T-helper 1 cell treated with Interleukin-12 subunit alpha and Interleukin-12 subunit beta and Interleukin-4 antibody, amounts not matched to agents 30 ng/mL and 1 ng/mL, for 36 hours (primary cell): ENCODE measurements around the gene TMEM134. TPM values are rescaled to one million over a fixed set of nuclear protein-coding genes. Genes with fewer than 3 reads are reported as not detected.
"Not testable (repeated sequence)": the region's sequence is repeated elsewhere in the genome, so short reads cannot be mapped to it uniquely, and the experiment has no call there.

Experiments used
- intact Hi-C: fragments of 100-400 bp; cut with micrococcal nuclease; formaldehyde crosslinking; loops from one replicate; pipeline ENCODE4 v1.15.1; 2024
- total RNA-seq: library from RNA; stranded (reverse); gene quantifications from 2 replicates; pipeline ENCODE4 v1.2.3, GENCODE V29; 2022

TMEM134 gene
- total RNA-seq, 1 donor from 2014 or later: 43.9 TPM

DNA sequence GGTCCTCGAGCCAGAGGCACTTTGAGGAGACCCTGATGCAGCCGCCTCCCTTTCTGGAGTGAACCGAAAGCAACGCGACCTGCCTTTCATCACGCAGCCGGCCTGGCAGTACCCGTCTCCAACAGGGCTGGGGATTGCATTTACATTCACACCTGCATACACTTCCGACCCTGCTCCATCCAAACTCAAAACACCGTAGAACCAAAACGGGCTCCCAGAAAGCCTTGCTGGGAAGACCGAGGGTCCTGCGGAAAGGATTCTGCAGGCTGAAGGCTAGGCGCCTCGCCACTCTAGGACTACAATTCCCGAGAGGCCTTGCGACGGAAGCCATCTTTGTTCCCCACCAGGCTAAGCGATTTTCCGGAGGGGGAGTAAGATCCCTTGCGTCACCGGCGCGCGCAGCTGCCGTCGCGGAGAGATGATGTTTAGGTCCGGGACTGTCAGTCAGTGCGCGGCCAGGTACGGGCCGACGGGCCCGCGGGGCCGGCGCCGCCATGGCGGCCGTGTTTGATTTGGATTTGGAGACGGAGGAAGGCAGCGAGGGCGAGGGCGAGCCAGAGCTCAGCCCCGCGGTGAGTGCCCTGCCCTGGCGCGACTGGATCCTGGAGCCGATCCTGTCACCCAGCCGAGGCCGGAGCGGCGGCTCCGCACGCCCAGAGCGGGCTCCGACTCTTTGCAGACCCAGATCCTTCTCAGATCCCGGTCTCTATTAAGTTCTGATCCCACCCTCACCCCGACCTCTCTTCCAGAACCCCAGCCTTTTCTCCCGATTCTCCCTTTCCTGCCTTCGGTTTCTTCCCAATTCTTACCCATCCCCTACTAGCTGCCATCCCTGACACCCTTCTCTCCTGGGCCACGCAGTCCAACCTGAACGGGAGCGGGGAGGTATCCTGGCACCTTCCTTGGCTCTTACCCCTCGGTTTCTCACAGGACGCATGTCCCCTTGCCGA, 40.7 kb downstream of the TMEM134 start, which contains the start of gene RPS6KB2:
RPS6KB2 (plus strand) TSS at position 443 of the 950 bp plus-strand sequence; CDS start at position 495, 52 bp downstream.
- intact Hi-C loops: loop anchor here (1.0 kb wide), 7 partner anchors 8 to 80 kb away; partner anchors contain the start of genes CDK2AP2, POLD4 and TMEM134

DNA sequence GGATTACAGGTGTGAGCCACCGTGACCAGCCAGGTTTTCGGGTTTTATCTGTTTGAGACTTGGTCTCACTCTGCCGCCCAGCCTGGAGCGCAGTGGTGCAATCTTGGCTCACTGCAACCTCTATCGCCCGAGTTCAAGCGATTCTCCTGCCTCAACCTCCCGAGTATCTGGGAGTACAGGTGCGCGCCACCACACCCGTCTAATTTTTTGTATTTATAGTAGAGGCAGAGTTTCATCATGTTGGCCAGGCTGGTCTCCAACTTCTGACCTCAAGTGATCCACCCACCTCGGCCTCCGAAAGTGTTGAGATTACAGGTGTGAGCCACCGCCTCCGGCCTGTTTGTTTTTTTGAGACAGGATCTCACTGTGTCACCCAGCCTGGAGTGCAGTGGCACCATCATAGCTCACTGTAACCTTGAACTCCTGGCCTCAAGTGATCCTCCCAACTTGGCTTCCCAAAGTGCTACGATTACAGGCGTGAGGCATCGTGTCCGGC, 41.6 kb downstream of the TMEM134 start:
- intact Hi-C loops: not testable (repeated sequence)

DNA sequence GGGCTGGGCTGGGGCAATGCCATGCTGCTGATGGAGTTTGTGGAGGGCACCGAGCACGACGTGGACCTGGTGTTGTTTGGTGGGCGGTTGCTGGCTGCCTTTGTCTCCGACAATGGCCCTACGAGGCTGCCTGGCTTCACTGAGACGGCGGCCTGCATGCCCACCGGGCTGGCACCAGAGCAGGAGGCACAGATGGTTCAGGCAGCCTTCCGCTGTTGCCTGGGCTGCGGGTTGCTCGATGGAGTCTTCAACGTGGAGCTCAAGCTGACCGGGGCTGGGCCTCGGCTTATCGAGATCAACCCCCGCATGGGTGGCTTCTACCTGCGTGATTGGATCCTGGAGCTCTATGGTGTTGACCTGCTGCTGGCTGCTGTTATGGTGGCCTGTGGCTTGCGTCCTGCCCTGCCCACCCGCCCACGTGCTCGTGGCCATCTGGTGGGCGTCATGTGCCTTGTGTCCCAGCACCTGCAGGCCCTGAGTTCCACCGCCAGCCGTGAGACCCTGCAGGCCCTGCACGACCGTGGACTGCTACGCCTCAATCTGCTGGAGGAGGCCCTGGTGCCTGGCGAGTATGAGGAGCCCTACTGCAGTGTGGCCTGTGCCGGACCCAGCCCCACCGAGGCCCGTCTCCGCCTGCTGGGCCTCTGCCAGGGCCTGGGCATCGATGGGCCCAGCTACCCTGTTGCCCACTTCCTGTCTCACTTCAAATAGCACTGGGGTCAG, 45.0 kb downstream of the TMEM134 start:
- intact Hi-C loops: no loop called here

DNA sequence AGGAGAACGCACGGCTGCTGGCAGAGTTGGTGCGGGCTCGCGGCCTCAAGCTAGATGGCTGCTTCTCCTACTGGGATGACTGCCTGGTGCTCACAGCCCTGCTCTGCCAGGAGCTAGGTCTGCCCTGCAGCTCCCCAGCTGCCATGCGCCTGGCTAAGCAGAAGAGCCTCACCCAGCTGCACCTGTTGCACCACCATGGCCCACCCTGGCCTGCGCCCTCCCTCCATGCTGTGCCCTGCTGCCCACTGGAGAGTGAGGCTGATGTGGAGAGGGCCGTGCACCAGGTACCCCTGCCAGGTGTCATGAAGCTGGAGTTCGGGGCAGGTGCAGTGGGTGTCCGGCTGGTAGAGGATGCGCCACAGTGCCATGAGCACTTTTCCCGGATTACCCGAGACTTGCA, 45.6 kb downstream of the TMEM134 start:
- intact Hi-C loops: no loop called here

DNA sequence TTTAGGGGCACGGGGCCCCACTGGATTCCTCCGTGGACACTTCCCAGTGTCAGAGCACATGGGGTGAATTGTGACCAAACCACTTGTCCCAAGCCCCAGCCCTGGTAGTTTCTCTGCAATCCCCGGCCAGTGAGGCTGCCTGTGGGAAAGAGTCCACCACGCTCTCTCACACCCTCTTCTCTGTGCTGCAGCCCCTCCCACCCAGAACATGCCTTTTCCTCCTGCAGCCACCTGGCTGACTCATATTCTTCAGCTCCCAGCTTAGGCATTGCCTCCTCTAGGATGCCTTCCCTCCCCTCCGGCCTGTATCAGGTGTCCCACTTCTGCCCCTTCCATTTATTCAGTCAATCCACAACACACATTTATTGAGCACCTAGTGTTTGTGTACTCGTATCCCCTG, 46.2 kb downstream of the TMEM134 start:
- intact Hi-C loops: no loop called here

DNA sequence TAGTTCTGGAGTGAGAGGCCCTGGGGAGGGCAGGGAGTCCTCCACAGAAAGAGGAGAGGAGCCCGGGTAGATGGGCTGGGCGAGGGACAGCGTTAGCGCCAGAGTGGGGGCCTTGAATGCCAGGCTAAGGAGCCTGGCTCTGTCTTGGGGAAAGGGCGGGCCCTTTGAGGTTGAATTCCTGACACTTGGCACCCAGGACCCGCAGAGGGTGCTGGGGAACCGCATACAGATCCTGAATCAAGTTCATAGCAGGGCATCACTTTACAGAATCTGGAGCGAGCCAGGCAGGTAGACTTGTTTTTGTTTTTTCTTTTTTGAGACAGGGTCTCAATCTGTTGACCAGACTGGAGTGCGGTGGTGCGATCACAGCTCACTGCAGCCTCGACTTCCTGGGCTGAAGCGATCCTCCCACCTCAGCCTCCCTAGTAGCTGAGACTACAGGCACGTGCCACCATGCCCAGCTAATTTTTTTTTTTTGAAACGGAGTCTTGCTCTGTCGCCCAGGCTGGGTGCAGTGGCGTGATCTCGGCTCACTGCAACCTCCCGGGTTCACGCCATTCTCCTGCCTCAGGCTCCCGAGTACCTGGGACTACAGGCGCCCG, 47.5 kb downstream of the TMEM134 start:
- intact Hi-C loops: loop anchor here (1.0 kb wide), 4 partner anchors 18 to 87 kb away; partner anchors contain the start of genes AIP, CDK2AP2 and TMEM134

DNA sequence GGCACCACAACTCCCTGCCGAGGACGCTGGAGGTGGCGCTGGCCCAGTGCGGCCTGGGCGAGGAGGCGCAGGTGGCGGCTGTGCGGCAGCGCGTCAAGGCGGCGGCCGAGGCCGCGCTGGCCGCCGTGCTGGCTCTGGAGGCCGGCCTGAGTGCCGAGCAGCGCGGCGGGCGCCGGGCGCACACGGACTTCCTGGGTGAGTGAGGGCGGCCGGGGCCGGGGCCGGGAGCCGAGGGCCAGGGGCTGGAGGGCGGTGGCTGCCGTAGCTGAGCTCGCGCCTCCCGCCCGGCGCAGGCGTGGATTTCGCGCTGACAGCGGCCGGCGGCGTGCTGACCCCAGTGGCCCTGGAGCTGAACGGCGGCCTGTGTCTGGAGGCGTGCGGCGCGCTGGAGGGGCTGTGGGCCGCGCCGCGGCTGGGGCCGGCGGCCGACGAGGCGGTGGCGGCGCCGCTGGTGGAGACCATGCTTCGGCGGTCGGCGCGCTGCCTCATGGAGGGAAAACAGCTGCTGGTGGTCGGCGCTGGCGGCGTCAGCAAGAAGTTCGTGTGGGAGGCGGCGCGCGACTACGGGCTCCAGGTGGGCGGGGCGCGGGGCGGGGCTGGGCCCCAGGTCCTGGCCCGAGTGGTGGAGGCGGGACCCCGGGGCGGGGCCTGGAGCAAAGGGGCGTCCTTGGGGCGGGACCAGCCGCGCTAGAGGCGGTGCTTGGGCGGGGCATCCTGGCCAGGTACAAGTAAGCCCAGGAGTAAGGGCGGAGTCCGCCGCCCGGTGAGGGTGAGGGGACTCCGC, 48.2 kb downstream of the TMEM134 start:
- intact Hi-C loops: loop anchor here (1.0 kb wide), 4 partner anchors 18 to 87 kb away; partner anchors contain the start of genes AIP, CDK2AP2 and TMEM134

DNA sequence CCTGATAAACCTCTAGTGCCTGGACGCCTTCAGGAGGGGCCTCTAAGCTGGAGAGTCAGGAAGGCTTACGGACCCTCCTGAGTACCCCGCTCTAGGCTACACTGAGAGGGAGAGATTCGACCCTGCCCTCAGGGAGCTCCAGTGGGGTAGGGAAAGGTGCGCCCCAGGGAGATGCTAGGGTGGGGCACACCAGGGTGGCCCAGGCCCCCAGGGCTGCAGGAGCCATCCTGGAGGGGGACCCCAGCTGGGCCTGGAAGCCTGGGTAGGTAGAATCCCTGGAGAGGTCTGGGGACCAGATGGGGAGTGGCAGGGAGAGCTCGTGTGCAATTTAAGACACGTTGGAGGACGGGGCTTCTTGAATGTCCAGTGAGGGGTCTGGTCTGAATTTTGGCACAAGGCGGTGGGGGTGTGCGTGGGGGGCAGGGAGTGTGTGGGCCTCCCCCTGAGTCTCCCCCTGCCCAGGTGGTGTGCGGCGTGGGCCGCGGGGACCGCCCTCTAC, 48.9 kb downstream of the TMEM134 start:
- intact Hi-C loops: no loop called here

DNA sequence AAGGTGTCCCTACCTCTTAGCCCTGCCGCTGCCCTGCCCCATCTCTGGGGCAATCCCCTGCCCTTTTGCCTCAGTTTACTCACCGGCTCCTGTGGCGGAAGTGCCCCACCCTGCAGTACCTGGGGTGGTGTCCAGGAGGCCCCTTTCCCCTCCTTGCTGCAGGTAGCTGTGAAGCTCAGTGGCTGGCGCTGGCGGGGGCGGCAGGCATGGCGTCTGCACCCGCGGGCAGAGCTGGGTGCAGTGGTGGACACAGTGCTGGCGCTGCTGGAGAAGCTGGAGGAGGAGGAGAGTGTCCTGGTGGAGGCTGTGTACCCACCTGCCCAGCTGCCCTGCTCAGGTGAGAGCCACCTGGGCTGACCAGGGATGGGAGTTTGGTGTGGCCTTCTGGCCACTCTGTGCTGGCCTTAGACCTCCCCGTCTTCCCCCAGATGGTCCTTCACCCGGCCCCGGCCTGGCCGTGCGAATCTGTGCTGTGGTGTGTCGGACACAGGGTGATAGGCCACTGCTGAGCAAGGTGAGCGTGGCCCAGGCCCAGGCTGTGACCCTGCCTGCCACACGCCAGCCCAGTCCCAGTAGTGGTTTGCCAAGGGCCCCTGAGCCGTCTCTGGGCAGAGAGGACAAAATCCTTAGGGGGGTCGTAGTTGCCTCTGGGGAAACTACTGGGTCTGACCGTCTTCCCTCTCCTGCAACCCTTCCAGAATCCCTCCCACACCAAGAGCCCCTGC, 49.6 kb downstream of the TMEM134 start:
- intact Hi-C loops: no loop called here

DNA sequence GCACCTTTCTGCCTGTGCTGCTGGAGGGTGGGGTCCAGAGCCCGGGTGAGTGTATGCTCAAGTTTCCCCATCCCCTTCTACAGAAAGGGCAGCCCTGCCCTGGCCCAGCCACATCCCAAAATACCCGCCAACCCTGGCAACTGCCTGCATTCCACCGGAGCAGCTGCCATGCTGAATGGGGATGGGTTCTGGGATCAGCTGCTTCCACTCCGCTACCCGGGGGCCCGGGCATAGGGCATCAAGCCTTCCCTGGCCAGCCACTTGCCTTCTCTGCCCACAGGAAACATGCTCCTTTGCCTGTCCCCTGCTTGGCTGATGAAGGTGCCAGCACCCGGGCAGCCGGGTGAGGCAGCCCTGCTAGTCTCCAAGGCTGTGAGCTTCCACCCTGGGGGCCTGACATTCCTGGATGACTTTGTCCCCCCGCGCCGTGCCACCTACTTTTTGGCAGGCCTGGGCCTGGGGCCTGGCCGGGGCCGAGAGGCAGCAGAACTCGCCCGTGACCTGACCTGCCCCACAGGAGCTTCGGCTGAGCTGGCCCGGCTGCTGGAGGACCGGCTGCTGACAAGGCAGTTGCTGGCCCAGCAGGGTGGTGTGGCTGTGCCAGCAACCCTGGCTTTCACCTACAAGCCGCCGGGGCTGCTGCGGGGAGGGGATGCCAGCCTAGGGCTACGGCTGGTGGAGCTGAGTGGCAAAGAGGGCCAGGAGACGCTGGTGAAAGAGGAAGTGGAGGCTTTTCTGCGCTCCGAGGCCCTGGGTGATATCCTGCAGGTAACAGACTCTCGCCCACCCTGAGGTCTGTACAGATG, 50.4 kb downstream of the TMEM134 start:
- intact Hi-C loops: no loop called here

DNA sequence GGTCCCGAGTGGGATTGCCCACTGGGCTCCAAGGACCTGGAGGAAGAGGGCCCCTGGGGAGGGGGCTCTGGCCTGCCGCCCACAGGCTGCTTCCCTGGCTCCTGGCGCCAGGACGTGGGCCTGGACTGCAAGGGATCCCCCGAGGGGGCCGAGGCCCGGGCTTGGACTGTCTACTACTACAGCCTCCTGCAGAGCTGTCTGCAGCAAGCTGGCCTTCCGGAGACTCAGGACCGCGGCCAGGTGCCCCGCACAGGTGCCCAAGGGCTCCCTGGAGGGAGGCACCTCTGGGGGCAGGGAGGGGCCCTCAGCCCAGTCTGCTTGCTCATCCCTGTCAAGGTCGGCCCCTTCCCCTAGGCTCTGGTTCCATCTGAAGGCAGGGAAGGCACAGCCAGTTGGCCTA, 51.6 kb downstream of the TMEM134 start:
- intact Hi-C loops: no loop called here

DNA sequence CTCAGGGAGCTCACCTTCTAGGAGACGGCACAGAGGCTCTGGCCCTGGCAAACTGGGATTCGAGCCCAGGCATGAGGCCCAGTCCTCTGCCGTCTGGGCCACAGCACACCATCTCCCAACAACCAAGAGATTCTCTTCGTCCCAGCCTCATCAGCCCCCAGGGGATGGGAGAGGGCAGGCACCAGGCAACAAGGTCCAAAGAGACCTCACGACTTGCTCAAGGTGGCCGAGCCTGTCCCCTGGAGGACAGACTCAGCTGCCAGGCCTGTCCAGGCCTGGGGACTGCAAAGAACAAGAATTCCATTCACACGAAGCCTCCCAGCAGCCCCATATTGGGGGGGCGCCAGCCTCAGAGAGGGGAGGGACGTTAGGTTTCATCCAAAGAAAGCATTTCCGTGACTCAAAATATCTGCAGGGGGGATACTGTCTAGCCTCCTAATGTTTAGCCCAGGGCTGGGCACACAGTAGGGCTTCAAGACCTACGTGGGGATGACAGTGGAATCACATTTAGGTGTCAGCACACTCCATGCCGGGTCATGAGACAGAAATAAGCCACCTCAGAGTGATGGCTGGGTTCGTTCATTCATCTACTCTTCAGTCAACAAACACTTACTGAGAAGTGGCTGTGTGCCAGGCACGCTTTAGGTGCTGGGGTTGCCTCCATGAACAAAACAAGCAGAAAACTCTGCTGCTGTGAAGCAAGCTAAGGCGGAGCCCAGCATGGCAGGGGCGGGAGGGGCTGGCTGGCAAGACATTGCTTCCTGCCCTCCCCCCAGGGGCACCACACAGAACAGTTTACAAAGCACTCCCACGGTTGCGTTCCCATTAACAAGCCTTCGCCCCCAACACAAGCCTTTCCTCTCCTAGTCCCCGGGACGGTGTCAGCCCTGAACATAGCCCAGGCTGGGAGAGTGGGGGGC, 52.4 kb downstream of the TMEM134 start:
- intact Hi-C loops: no loop called here

DNA sequence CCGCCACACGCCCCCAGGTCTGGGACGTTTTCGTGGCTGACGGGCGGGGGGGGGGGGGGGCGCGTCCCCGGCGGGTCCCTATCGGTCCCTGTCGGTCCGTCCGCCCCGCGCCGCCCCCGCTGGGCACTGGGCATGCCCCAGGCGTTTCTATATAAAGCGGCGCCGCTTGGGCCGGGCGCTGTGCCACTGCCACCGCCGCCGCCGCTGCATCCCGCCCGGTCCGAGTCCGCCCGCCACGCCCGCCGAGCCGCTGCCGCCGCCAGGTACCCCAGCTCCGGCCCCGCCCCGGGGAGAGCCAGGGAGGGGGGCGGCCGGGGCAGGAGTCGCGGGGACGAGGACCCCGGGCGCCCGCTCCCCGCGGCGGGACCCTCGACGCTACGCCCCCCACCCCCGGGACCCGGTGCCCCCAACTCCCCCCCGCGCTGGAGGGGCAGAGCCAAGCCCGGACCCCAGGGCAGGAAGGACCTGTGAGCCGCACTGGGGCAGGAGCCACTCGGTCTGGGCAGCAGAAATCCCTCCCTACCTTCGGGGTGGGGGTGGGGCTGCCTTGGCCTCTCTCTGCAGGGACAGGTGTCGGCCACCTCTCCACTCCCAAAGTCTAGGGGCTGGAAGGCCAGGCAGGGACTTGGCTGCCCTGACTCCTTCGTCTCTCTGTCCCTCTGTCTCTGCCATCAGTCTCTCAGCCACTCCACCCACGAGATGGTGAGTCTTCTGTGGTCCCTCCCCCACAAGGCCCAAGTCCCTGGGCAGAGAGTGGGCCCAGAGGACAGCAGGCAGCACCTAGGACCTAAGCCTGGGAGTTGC, 53.3 kb downstream of the TMEM134 start, which contains the start of gene CARNS1:
CARNS1 (plus strand) TSS at position 178 of the 804 bp plus-strand sequence; CDS start at position 700, 522 bp downstream.
- intact Hi-C loops: no loop called here

DNA sequence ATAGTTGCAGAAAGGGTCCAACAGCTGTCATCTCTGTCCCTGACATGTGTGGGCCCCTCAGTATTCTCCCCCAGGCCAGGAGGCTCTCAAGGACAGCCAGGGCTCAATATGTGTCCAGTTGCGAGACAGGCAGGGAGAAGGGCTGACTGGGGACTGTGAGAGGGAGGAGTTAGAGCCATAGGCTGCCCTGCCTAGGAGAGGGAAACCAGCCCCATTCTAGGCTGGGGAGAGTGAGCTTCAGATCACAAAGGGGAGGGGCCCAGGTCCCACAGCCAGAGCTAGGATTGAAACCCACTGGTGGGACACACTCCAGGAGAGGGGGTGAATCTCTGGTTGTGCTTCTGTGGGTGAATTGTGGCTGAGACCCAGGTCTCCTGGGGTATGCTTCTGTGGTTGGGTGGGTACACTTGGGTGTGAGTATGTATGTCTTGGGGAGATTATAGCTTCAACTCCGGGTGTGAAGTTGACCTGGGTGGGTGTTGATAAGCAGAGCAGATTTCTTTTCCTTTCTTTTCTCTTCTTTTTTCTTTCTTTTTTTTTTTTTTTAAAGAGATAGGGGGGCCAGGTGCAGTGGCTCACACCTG, 55.7 kb downstream of the TMEM134 start:
- intact Hi-C loops: no loop called here

DNA sequence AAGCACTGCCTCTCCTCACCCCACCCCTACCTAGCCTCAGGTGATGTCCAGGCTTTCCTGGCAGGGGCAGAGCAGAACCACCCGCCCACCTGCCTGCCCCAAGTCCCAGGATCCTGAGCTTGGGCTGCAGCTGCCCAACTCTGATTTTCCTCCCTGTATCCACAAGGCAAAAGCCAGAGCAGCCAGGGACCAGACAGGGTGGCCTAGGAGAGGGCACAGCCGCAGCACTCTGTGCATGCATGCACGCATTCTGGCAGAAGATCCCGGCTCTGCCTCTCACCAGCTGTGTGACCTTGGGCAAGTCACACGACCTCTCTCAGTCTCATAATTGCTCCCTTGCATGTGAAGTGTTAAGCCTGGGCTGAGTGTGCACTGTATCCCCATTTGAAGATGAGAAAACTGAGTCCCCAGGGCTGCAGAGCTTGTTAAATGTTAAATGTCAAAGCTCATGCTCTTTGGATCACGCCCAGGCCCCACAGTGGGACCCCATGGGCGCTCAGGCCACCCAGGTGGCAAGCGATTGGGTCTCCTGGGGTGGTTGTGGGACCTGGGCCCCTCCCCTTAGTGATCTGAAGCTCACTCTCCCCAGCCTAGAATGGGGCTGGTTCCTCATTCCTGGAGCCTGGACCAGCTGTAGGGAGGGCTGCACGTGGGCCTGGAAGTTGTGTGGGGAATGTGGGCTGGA, 56.4 kb downstream of the TMEM134 start:
- intact Hi-C loops: no loop called here

DNA sequence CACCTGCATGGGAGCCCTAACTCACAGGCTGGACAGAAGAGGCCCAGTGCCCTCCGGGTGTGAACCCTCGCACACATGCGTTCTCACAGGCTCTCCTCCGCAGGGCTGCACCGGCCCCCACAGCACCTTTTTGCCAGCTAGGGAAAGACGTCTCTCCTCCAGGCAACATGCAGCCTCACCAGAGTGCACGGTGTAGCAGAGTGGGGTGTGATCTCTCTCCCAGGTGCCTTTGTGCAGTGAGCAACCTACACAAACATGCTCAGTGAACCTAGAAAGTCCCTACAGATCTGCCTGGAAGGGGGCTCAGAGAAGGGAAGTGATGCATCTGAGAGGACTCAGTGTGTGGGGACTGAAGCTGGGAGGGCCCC, 57.3 kb downstream of the TMEM134 start:
- intact Hi-C loops: no loop called here
